ENCODE data around the gene LSAMP.

DNA sequence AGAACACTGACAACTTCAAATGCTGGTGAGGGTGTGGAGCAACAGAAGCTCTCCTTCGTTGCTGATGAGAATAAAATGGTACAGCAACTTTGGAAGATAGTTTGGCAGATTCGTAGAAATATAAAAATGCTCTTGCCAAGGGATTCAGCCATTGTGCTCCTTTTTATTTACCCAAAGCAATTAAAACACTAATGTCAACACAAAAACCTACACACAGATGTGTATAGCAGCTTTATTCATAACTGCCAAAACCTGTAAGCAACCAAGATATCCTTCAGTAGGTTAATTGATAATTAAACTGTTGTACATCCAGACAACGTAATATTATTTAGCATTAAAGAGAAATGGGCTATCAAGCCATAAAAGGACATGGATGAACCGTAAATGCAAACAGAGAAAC, 37.8 kb upstream of the LSAMP start:
- TF ChIP-seq, protein P1, sequence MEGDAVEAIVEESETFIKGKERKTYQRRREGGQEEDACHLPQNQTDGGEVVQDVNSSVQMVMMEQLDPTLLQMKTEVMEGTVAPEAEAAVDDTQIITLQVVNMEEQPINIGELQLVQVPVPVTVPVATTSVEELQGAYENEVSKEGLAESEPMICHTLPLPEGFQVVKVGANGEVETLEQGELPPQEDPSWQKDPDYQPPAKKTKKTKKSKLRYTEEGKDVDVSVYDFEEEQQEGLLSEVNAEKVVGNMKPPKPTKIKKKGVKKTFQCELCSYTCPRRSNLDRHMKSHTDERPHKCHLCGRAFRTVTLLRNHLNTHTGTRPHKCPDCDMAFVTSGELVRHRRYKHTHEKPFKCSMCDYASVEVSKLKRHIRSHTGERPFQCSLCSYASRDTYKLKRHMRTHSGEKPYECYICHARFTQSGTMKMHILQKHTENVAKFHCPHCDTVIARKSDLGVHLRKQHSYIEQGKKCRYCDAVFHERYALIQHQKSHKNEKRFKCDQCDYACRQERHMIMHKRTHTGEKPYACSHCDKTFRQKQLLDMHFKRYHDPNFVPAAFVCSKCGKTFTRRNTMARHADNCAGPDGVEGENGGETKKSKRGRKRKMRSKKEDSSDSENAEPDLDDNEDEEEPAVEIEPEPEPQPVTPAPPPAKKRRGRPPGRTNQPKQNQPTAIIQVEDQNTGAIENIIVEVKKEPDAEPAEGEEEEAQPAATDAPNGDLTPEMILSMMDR (conservative IDR thresholded peaks at IDR 0.05; ENCODE audit: low read depth, low read length) = no peak
- no peak for TF ChIP-seq EZH2phosphoT487 (IDR thresholded peaks at IDR 0.05; ENCODE audit: borderline replicate concordance, low read length)
- TF ChIP-seq EZH2 (IDR thresholded peaks at IDR 0.05; ENCODE audit: low read length, unreplicated experiment) = no peak

Data from PC-3 (cell line).